ENCODE data around the gene WDR46.

DNA sequence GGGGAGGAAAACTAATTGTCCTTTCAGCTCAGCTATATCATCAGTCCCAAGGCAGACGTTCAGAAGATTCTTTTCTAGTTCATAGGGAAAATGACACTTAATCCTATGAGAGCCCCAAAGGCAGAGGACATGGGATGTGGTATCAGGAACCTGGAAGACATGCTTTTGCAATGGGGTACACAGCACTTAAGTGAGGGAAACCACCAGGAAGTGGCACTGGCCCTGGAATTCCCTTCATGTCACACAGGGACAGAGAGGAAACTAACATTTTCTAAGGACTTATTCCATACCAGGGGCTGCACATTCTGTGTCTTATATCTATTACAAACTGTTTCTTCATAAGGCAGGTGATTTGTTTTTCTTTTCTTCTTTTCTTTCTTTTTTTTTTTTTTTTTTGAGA, 45.6 kb downstream of the WDR46 start:
- TF ChIP-seq CTCF (IDR thresholded peaks at IDR 0.05): no peak
- TF ChIP-seq POLR2AphosphoS5 (IDR thresholded peaks at IDR 0.05): no peak

All from sigmoid colon (tissue), 4 donors.